ENCODE data around the gene CD24. TPM values are rescaled to one million over a fixed set of nuclear protein-coding genes. Genes with fewer than 3 reads are reported as not detected.
"Not testable (repeated sequence)": the region's sequence is repeated elsewhere in the genome, so short reads cannot be mapped to it uniquely, and the experiment has no call there.

Gene CD24
- total RNA-seq, 1 donor from 2014 or later: 0.39 TPM

- intact Hi-C loops (cut with micrococcal nuclease): no loop called here
These were observed 2.0 kb downstream of the CD24 start for GRCh38 chr6:106972500-106972899.

- intact Hi-C loops (cut with micrococcal nuclease): not testable (repeated sequence)
These were observed 3.8 kb downstream of the CD24 start for GRCh38 chr6:106970769-106971168.

GRCh38 chr6:106967936-106968555 lies 6.5 kb downstream of the CD24 start:
- intact Hi-C loops (cut with micrococcal nuclease): no loop called here

GRCh38 chr6:106966671-106967640 lies 7.6 kb downstream of the CD24 start:
- intact Hi-C loops (cut with micrococcal nuclease): no loop called here

GRCh38 chr6:106966229-106966628 lies 8.3 kb downstream of the CD24 start:
- intact Hi-C loops (cut with micrococcal nuclease): no loop called here

- intact Hi-C loops (cut with micrococcal nuclease): no loop called here
These were observed 9.6 kb downstream of the CD24 start for GRCh38 chr6:106964954-106965353.

GRCh38 chr6:106964099-106964498 lies 10.4 kb downstream of the CD24 start:
- intact Hi-C loops (cut with micrococcal nuclease): no loop called here

- intact Hi-C loops (cut with micrococcal nuclease): no loop called here
These were observed 11.0 kb downstream of the CD24 start for GRCh38 chr6:106963544-106963943.

GRCh38 chr6:106961801-106962200 lies 12.7 kb downstream of the CD24 start:
- intact Hi-C loops (cut with micrococcal nuclease): no loop called here

- intact Hi-C loops (cut with micrococcal nuclease): no loop called here
These were observed 13.4 kb downstream of the CD24 start for GRCh38 chr6:106961136-106961535.

- intact Hi-C loops (cut with micrococcal nuclease): no loop called here
These were observed 14.5 kb downstream of the CD24 start for GRCh38 chr6:106959985-106960384.

GRCh38 chr6:106939848-106940247 lies 34.7 kb downstream of the CD24 start:
- intact Hi-C loops (cut with micrococcal nuclease): no loop called here

GRCh38 chr6:106939208-106939607 lies 35.3 kb downstream of the CD24 start:
- intact Hi-C loops (cut with micrococcal nuclease): no loop called here

- intact Hi-C loops (cut with micrococcal nuclease): no loop called here
These were observed 46.8 kb downstream of the CD24 start for GRCh38 chr6:106927531-106928398.

GRCh38 chr6:106925948-106926347 lies 48.6 kb downstream of the CD24 start:
- intact Hi-C loops (cut with micrococcal nuclease): no loop called here

GRCh38 chr6:106924694-106925523 lies 49.6 kb downstream of the CD24 start:
- intact Hi-C loops (cut with micrococcal nuclease): no loop called here

GRCh38 chr6:106922626-106923025 lies 51.9 kb downstream of the CD24 start:
- intact Hi-C loops (cut with micrococcal nuclease): no loop called here

Measured in T-helper 1 cell treated with Interleukin-12 subunit alpha and Interleukin-12 subunit beta and Interleukin-4 antibody, amounts not matched to agents 30 ng/mL and 1 ng/mL, for 36 hours (primary cell).